ENCODE data around the gene ZBTB21. TPM values are rescaled to one million over a fixed set of nuclear protein-coding genes. Genes with fewer than 3 reads are reported as not detected.

ZBTB21 gene
- total RNA-seq, 4 donors from 2014 or later: 5.2 to 19.5 (median 9.7) TPM

DNA sequence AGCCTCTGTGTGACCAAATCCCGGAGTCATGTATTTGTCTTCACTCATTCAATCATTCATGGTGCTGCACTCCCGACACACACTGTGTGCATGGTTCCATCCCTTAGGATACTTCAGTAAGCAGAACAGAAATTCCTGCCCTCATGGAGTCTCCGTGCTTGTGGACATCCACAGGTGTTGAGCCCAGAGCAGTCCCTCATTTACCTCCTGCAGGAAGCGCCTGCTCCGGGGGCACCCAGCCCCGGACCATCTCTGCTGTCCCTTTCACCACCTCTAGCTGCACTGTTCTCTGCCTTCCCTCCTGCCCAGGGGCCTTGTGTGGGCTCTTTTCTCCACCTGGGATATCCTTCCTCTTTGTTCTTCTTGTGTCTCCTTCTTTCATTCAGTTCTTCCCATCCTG lies 9.5 kb upstream of the ZBTB21 start:
- no peaks in the 10 kb centered on the region for H3K27me3 ChIP-seq
- no peak for TF ChIP-seq EP300 (IDR thresholded peaks at IDR 0.05; ENCODE audit: low read depth)
- TF ChIP-seq POLR2AphosphoS5 (IDR thresholded peaks at IDR 0.05): no peak
- TF ChIP-seq, protein P1, sequence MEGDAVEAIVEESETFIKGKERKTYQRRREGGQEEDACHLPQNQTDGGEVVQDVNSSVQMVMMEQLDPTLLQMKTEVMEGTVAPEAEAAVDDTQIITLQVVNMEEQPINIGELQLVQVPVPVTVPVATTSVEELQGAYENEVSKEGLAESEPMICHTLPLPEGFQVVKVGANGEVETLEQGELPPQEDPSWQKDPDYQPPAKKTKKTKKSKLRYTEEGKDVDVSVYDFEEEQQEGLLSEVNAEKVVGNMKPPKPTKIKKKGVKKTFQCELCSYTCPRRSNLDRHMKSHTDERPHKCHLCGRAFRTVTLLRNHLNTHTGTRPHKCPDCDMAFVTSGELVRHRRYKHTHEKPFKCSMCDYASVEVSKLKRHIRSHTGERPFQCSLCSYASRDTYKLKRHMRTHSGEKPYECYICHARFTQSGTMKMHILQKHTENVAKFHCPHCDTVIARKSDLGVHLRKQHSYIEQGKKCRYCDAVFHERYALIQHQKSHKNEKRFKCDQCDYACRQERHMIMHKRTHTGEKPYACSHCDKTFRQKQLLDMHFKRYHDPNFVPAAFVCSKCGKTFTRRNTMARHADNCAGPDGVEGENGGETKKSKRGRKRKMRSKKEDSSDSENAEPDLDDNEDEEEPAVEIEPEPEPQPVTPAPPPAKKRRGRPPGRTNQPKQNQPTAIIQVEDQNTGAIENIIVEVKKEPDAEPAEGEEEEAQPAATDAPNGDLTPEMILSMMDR (IDR thresholded peaks at IDR 0.05): no peak
- no peak for TF ChIP-seq POLR2A (IDR thresholded peaks at IDR 0.05)
- in situ Hi-C loops (cut with MboI; ENCODE audit: low pct_ligation_motif_present in 1 of 4, low pct_unique_long_range_greater_than_20kb in 1 of 4, low sequenced_read_pairs in 3 of 4) (no loop called here), intact Hi-C loops (cut with DNase I; ENCODE audit: low total_unique reads) (loop anchor here (1.0 kb wide), 1 partner anchor 34 kb away; no protein-coding TSS in a partner anchor)
- no peak overlapping the region for H3K4me3 ChIP-seq
- 33 to 87% methylated on average over 3 to 6 of the region's 6 CpGs for WGBS, 2 donors (ENCODE audit: low coverage in 1 of 2)
- DNase-seq: no peak
- no peak overlapping the region for H3K27ac ChIP-seq
- H3K9me3 ChIP-seq: no peaks in the 10 kb centered on the region
- H3K4me1 ChIP-seq: no peaks in the 10 kb centered on the region
- no peaks in the 10 kb centered on the region for H3K36me3 ChIP-seq

DNA sequence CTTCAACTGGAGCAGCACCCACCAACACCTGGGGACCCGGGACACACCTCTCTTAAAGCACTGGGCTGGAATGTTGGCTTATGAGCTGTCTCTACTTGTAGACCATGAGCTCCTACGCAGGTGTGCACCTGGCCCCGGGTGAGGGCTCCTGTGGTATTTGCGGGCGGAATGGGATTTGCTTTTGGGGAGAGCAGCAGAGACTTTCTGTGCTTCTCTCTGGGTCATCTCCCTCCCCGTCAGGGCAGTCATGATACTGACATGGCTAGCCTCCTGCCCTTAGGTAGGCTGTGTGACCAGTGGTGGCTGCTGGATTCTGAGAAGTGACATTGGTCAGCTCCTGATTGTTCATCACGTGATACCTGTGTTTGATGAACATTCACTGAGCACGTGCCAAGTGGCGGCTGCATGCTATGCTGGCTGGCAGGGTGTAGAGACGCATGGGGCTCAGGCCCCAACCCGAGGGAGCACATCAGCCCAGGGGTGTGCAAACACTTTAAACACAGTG lies 9.0 kb upstream of the ZBTB21 start:
- no peaks in the 10 kb centered on the region for H3K36me3 ChIP-seq
- no peak overlapping the region for H3K27ac ChIP-seq
- DNase-seq: no peak
- H3K27me3 ChIP-seq: no peaks in the 10 kb centered on the region
- in situ Hi-C loops (cut with MboI; ENCODE audit: low pct_ligation_motif_present in 1 of 4, low pct_unique_long_range_greater_than_20kb in 1 of 4, low sequenced_read_pairs in 3 of 4) (no loop called here), intact Hi-C loops (cut with DNase I; ENCODE audit: low total_unique reads) (no loop called here)
- H3K4me1 ChIP-seq: no peaks in the 10 kb centered on the region
- H3K9me3 ChIP-seq: no peaks in the 10 kb centered on the region
- WGBS, 2 donors (ENCODE audit: low coverage in 1 of 2): 80% methylated on average over 11 of the region's 11 CpGs; no CpG with 5 or more reads in 1 of the 2 donors
- no peak overlapping the region for H3K4me3 ChIP-seq
- TF ChIP-seq POLR2AphosphoS5 (IDR thresholded peaks at IDR 0.05) (no peak), POLR2A (IDR thresholded peaks at IDR 0.05) (no peak), EP300 (IDR thresholded peaks at IDR 0.05; ENCODE audit: low read depth) (no peak)
- TF ChIP-seq, protein P1 (IDR thresholded peaks at IDR 0.05): no peak

DNA sequence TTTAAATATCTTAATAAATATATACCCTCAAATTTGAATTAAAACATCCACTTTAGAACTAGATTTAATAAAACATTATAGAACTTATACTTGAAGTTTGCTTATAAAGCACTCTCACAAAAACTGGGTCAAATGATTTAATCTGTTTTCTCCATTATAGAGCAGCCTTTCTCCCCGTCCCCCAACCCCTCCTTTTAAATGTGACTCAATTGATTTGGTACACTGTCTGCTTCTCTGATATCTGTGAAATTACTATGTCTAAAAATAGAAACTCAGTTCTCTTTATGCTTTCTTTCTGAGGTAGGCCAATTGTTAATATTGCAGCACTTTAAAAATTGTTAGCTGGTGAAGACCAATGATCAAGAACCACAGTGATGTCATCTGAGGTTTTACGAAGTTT lies 6.9 kb upstream of the ZBTB21 start:
- Histone ChIP-seq H3K4me1 (peaks cover 0 to 12% (median 6%) of the 10 kb centered on the region in 4 donors), H3K27ac (no peak overlapping the region), H3K4me3 (no peak overlapping the region), H3K9me3 (no peaks in the 10 kb centered on the region), H3K27me3 (no peaks in the 10 kb centered on the region), H3K36me3 (no peaks in the 10 kb centered on the region)
- no peak for TF ChIP-seq POLR2AphosphoS5 (IDR thresholded peaks at IDR 0.05)
- TF ChIP-seq POLR2A (IDR thresholded peaks at IDR 0.05): no peak
- TF ChIP-seq, protein P1 (IDR thresholded peaks at IDR 0.05): no peak
- no peak for TF ChIP-seq EP300 (IDR thresholded peaks at IDR 0.05; ENCODE audit: low read depth)
- DNase-seq: no peak
- in situ Hi-C loops (cut with MboI; ENCODE audit: low pct_ligation_motif_present in 1 of 4, low pct_unique_long_range_greater_than_20kb in 1 of 4, low sequenced_read_pairs in 3 of 4): no loop called here
- intact Hi-C loops (cut with DNase I; ENCODE audit: low total_unique reads): no loop called here
- 89 to 100% methylated on average over 2 of the region's 2 CpGs for whole genome bisulfite sequencing, 2 donors (ENCODE audit: low coverage in 1 of 2)

DNA sequence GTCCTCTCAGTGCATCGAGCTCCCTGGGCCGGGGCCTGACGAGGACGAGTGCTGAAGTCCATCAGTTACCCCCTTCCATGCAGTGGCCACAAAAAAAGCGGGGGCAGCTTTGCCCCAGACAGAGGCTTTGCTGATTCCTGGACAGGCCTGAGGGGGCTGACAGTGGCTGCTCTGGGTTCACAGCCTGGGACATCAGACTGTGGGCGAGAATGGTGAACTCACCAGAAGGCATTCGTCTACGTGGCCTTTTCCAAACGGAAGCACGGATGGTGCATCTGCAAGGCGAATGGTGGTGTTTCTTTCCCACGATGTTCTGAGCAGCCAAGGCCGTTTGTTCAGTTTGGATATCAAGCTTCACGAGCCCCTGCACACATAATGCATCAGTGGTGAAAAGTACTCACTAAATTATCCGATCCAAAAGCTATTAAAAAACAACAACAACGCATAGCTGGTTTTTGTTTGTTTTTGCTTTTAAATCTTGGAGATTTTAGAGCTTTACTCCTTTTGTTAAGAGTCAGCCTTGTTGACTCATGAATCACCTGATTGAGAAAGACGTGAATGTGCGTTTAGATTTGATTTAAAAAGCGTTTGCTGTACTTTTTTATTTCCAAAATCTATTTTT lies 6.3 kb upstream of the ZBTB21 start:
- Histone ChIP-seq H3K36me3 (no peaks in the 10 kb centered on the region), H3K27me3 (no peaks in the 10 kb centered on the region), H3K9me3 (no peaks in the 10 kb centered on the region), H3K27ac (no peak overlapping the region), H3K4me3 (no peak overlapping the region), H3K4me1 (peaks cover 0 to 18% (median 9%) of the 10 kb centered on the region in 4 donors)
- intact Hi-C loops (cut with DNase I; ENCODE audit: low total_unique reads) (no loop called here), in situ Hi-C loops (cut with MboI; ENCODE audit: low pct_ligation_motif_present in 1 of 4, low pct_unique_long_range_greater_than_20kb in 1 of 4, low sequenced_read_pairs in 3 of 4) (no loop called here)
- WGBS, 2 donors (ENCODE audit: low coverage in 1 of 2): 90 to 91% methylated on average over 9 to 19 of the region's 19 CpGs
- no peak for TF ChIP-seq EP300 (IDR thresholded peaks at IDR 0.05; ENCODE audit: low read depth)
- TF ChIP-seq POLR2AphosphoS5 (IDR thresholded peaks at IDR 0.05): no peak
- TF ChIP-seq POLR2A (IDR thresholded peaks at IDR 0.05): no peak
- TF ChIP-seq, protein P1 (IDR thresholded peaks at IDR 0.05): no peak
- no peak for DNase-seq

Data from transverse colon (tissue), 4 donors.